Keratinocyte (primary cell): ENCODE measurements around the gene PRKCZ. TPM values are rescaled to one million over a fixed set of nuclear protein-coding genes. Genes with fewer than 3 reads are reported as not detected.

Experiments
- DNase-seq: peaks from one replicate; pipeline ENCODE4 v3.0.0-alpha.2; 2011; ENCODE audit warnings: low read depth, missing footprints, low spot score
- FAIRE-seq: peaks from 2 replicates; lab custom pipeline; 2011; peaks lifted over from hg19 to GRCh38; lab: Jason Lieb, UNC
- H2AFZ ChIP-seq: 2 replicates; pipeline ENCODE4 v1.6.0; 2012; ENCODE audit warnings: low read length, control low read depth, inconsistent platforms; ENCODE audit not compliant: control insufficient read depth
- H3K27ac ChIP-seq: 2 replicates; pipeline ENCODE4 v1.5.1; 2011; ENCODE audit warnings: low read length; ENCODE audit not compliant: control insufficient read depth, insufficient read depth
- H3K27me3 ChIP-seq: 3 replicates; pipeline ENCODE4 v1.6.0; 2011; ENCODE audit warnings: low read length; ENCODE audit not compliant: control insufficient read depth, insufficient read depth; ENCODE audit errors: extremely low read depth
- H3K36me3 ChIP-seq, 2 experiments: 2 replicates in 1 of 2; 3 replicates in 1 of 2; pipeline ENCODE4 v1.5.1; 2011; ENCODE audit warnings: low read length in 2 of 2, mild to moderate bottlenecking in 1 of 2; ENCODE audit not compliant: control insufficient read depth in 2 of 2, insufficient read depth in 2 of 2; ENCODE audit errors: extremely low read depth in 1 of 2
- H3K4me1 ChIP-seq: 3 replicates; pipeline ENCODE4 v1.5.1; 2011; ENCODE audit warnings: low read length; ENCODE audit not compliant: control insufficient read depth, insufficient read depth; ENCODE audit errors: extremely low read depth
- H3K4me2 ChIP-seq: 3 replicates; pipeline ENCODE4 v1.6.0; 2011; ENCODE audit warnings: low read depth, low read length; ENCODE audit not compliant: control insufficient read depth, insufficient read depth; ENCODE audit errors: extremely low read depth
- H3K4me3 ChIP-seq, 3 experiments: fragments of 200-600 bp in 1 of 3; sonication (generic) in 1 of 3; 2 replicates in 2 of 3; 3 replicates in 1 of 3; pipeline ENCODE4 v1.5.1; 2011 to 2016; ENCODE audit warnings: low read length in 3 of 3, mild to moderate bottlenecking in 3 of 3, control low read depth in 2 of 3, inconsistent platforms in 1 of 3, low read depth in 1 of 3, mixed read lengths in 1 of 3, mixed run types in 1 of 3, moderate library complexity in 1 of 3; ENCODE audit not compliant: control insufficient read depth in 2 of 3, insufficient read depth in 2 of 3; ENCODE audit errors: extremely low read depth in 1 of 3
- H3K79me2 ChIP-seq: 2 replicates; pipeline ENCODE4 v1.6.0; 2012; ENCODE audit warnings: low read length; ENCODE audit not compliant: control insufficient read depth, insufficient read depth
- H3K9ac ChIP-seq: 3 replicates; pipeline ENCODE4 v1.6.0; 2011; ENCODE audit warnings: low read length; ENCODE audit not compliant: control insufficient read depth, insufficient read depth; ENCODE audit errors: extremely low read depth
- H3K9me1 ChIP-seq: 3 replicates; pipeline ENCODE4 v1.6.0; 2011; ENCODE audit warnings: low read length; ENCODE audit not compliant: control insufficient read depth, insufficient read depth; ENCODE audit errors: extremely low read depth
- H3K9me3 ChIP-seq: 2 replicates; pipeline ENCODE4 v1.5.1; 2012; ENCODE audit warnings: low read depth, low read length; ENCODE audit not compliant: control insufficient read depth
- H4K20me1 ChIP-seq: 3 replicates; pipeline ENCODE4 v1.6.0; 2011; ENCODE audit warnings: low read length; ENCODE audit not compliant: control insufficient read depth, insufficient read depth; ENCODE audit errors: extremely low read depth
- CTCF ChIP-seq, 3 experiments: IDR thresholded peaks in 1 of 3; conservative IDR thresholded peaks in 1 of 3; optimal IDR thresholded peaks in 1 of 3; 2 replicates in 2 of 3; 3 replicates in 1 of 3; pipeline versions ENCODE3 to v1.5.1; 2011; ENCODE audit warnings: low read length in 3 of 3, mild to moderate bottlenecking in 3 of 3, moderate library complexity in 2 of 3, control low read depth in 1 of 3, inconsistent platforms in 1 of 3; ENCODE audit not compliant: insufficient read depth in 2 of 3; ENCODE audit errors: extremely low read depth in 1 of 3
- EZH2 ChIP-seq: IDR thresholded peaks from one replicate; pipeline ENCODE4 v1.6.1; 2012; ENCODE audit warnings: inconsistent platforms, mild to moderate bottlenecking, low read length, moderate library complexity
- dilution Hi-C: fragments of 300-500 bp; cut with MboI; formaldehyde crosslinking; loops from one replicate; pipeline ENCODE4 v1.7.0; 2020; ENCODE audit warnings: low sequenced_read_pairs; ENCODE audit not compliant: extremely low pct_ligation_motif_present
- polyA plus RNA-seq, 5 experiments: library from polyadenylated mRNA; depleted of rRNA in 3 of 5; stranded (reverse) in 3 of 5; stranded (forward) in 1 of 5; unstranded in 1 of 5; fragments of >200 nt; gene quantifications; 1 replicate in 1 of 5; 2 replicates in 3 of 5; 3 replicates in 1 of 5; pipeline versions ENCODE4 v1.2.1 to v1.2.3, GENCODE V29; 2011 to 2012; ENCODE audit warnings: missing spikeins in 2 of 5, low read depth in 1 of 5, low replicate concordance in 1 of 5

The PRKCZ gene
- polyA plus RNA-seq, 1 donor (not counting 4 experiments of a cell fraction or from before 2014, with no cell fraction given) = 36.3 TPM

- no peak overlapping the region for H3K27ac ChIP-seq
- H3K79me2 ChIP-seq = peaks cover 3% of the 10 kb centered on the region
- H3K4me2 ChIP-seq = no peak overlapping the region
- H3K27me3 ChIP-seq = no peaks in the 10 kb centered on the region
- H3K4me3 ChIP-seq = no peak overlapping the region
- DNase-seq = no peak
- no peaks in the 10 kb centered on the region for H3K9me1 ChIP-seq
- no peaks in the 10 kb centered on the region for H3K9me3 ChIP-seq
- peaks cover 3% of the 10 kb centered on the region for H3K4me1 ChIP-seq
- H3K9ac ChIP-seq = no peak overlapping the region
- no peak for FAIRE-seq
- H3K36me3 ChIP-seq = peaks cover 0 to 8% of the 10 kb centered on the region in 2 experiments
- dilution Hi-C loops = no loop called here
- H4K20me1 ChIP-seq = peaks cover 4% of the 10 kb centered on the region
- H2AFZ ChIP-seq = no peak overlapping the region
- TF ChIP-seq CTCF (optimal IDR thresholded peaks at IDR 0.05 in 1 of 3, IDR thresholded peaks at IDR 0.05 in 1 of 3, conservative IDR thresholded peaks at IDR 0.05 in 1 of 3; ENCODE audit: extremely low read depth in 1 of 3, insufficient read depth in 2 of 3, low read length in 3 of 3) (no peak), EZH2 (no peak)
These were observed 137.4 kb downstream of the PRKCZ start for GRCh38 chr1:2187619-2188018.

GRCh38 chr1:2188336-2188735 lies 138.1 kb downstream of the PRKCZ start:
- TF ChIP-seq CTCF (optimal IDR thresholded peaks at IDR 0.05 in 1 of 3, IDR thresholded peaks at IDR 0.05 in 1 of 3, conservative IDR thresholded peaks at IDR 0.05 in 1 of 3; ENCODE audit: extremely low read depth in 1 of 3, insufficient read depth in 2 of 3, low read length in 3 of 3) (no peak), EZH2 (no peak)
- DNase-seq (no peak), FAIRE-seq (no peak)
- Histone ChIP-seq H2AFZ (no peak overlapping the region), H3K27me3 (no peaks in the 10 kb centered on the region), H3K4me3 (no peak overlapping the region), H3K4me1 (peaks cover 4% of the 10 kb centered on the region), H3K9me1 (no peaks in the 10 kb centered on the region), H4K20me1 (peaks cover 4% of the 10 kb centered on the region), H3K79me2 (peaks cover 3% of the 10 kb centered on the region), H3K9ac (no peak overlapping the region), H3K27ac (no peak overlapping the region), H3K9me3 (no peaks in the 10 kb centered on the region), H3K36me3 (peaks cover 0 to 8% of the 10 kb centered on the region in 2 experiments), H3K4me2 (no peak overlapping the region)
- dilution Hi-C loops = no loop called here
